Tibial nerve (tissue), 3 donors: ENCODE results near the gene GNAI2.

Source experiments
- CTCF ChIP-seq, 5 experiments: fragments of 200-600 bp in 3 of 5; fragments of 450-650 bp in 2 of 5; sonication (generic) in 3 of 5; IDR thresholded peaks; one replicate each; pipeline ENCODE4 v1.5.1; 2016 to 2019; ENCODE audit warnings: antibody characterized with exemption in 5 of 5, mild to moderate bottlenecking in 3 of 5, moderate library complexity in 2 of 5
- POLR2A ChIP-seq, 2 donors: fragments of 450-650 bp; IDR thresholded peaks; one replicate each; pipeline ENCODE4 v1.6.1; 2017; ENCODE audit warnings: antibody characterized with exemption in 2 of 2, mild to moderate bottlenecking in 2 of 2, moderate library complexity in 2 of 2

- TF ChIP-seq POLR2A (IDR thresholded peaks at IDR 0.05) (no peak), CTCF (IDR thresholded peaks at IDR 0.05) (no peak)
Measured at GRCh38 chr3:50290161-50290641, 54.2 kb downstream of the GNAI2 start.
